Osteoblast (primary cell): ENCODE results near the gene EFR3B. TPM values are rescaled to one million over a fixed set of nuclear protein-coding genes. Genes with fewer than 3 reads are reported as not detected.

Experiments
- DNase-seq: peaks from one replicate; pipeline ENCODE4 v3.0.0; 2011; ENCODE audit warnings: low spot score, mixed read lengths; ENCODE audit not compliant: insufficient read length; ENCODE audit errors: missing footprints
- H2AFZ ChIP-seq: 2 replicates; pipeline ENCODE4 v1.6.0; 2011; ENCODE audit warnings: mild to moderate bottlenecking, low read length
- H3K27ac ChIP-seq: 2 replicates; pipeline ENCODE4 v1.5.1; 2011; ENCODE audit warnings: mild to moderate bottlenecking, low read depth, low read length, moderate library complexity
- H3K27me3 ChIP-seq: 2 replicates; pipeline ENCODE4 v1.6.0; 2012; ENCODE audit warnings: mild to moderate bottlenecking, control low read depth, inconsistent platforms, low read length, moderate library complexity; ENCODE audit not compliant: insufficient read depth
- H3K36me3 ChIP-seq: 2 replicates; pipeline ENCODE4 v1.5.1; 2011; ENCODE audit warnings: mild to moderate bottlenecking, low read length, control low read depth, moderate library complexity; ENCODE audit not compliant: insufficient read depth
- H3K4me1 ChIP-seq: 2 replicates; pipeline ENCODE4 v1.5.1; 2011; ENCODE audit warnings: mild to moderate bottlenecking, low read length, control low read depth, moderate library complexity; ENCODE audit not compliant: insufficient read depth
- H3K4me2 ChIP-seq: 2 replicates; pipeline ENCODE4 v1.6.0; 2011; ENCODE audit warnings: mild to moderate bottlenecking, low read length; ENCODE audit not compliant: insufficient read depth
- H3K4me3 ChIP-seq: fragments of 200-600 bp; sonication (generic); 3 replicates; pipeline ENCODE4 v1.5.1; 2012; ENCODE audit warnings: mild to moderate bottlenecking, low read length, inconsistent platforms; ENCODE audit not compliant: insufficient read depth
- H3K79me2 ChIP-seq: 2 replicates; pipeline ENCODE4 v1.6.0; 2012; ENCODE audit warnings: mild to moderate bottlenecking, low read length, control low read depth, inconsistent platforms; ENCODE audit not compliant: insufficient read depth
- H3K9me3 ChIP-seq: 2 replicates; pipeline ENCODE4 v1.5.1; 2011; ENCODE audit warnings: low read depth, low read length, control low read depth
- H4K20me1 ChIP-seq: 2 replicates; pipeline ENCODE4 v1.6.0; 2012; ENCODE audit warnings: mild to moderate bottlenecking, low read length, control low read depth; ENCODE audit not compliant: insufficient read depth
- CTCF ChIP-seq: IDR thresholded peaks from 2 replicates; pipeline ENCODE4 v1.5.1; 2011; ENCODE audit warnings: mild to moderate bottlenecking, low read depth, low read length, moderate library complexity; ENCODE audit errors: extremely low read depth
- total RNA-seq: library from RNA; depleted of rRNA; stranded (reverse); fragments of >200 nt; gene quantifications from 2 replicates; pipeline ENCODE4 v1.2.3, GENCODE V29; 2012

Gene EFR3B
- total RNA-seq, 1 donor = 0.72 TPM

DNA sequence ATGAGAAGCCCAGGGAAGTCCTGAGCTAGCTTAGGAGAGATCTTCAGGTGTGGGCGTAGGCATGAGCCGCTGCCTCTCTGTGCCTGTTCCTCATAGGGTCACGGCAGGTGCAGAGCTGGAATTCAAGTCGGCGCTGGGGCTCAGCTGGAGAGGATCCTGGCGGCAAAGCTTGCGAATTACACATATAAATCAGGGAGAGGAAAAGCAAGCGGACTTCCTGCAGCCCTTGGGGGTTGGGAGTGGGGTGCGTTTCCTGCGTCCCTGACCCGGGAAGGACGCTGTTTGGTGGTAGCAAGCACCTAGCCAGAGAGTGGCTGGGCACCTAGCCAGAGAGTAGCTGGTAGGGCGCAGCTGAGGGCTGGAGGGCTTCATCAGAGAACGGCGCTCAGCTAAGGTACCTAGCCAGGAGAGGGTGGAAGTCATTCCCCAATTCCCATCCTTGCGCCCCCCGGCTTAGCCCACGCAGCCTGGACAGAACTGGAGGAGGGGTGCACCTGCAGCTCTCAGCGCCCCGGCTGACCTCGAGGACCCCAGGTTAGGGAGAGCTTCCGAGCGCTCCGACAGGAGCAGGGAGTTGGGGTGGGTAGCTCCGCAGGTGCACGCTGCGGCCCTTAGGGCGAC, 459 bp upstream of the EFR3B start:
- no peaks in the 10 kb centered on the region for H3K79me2 ChIP-seq
- H2AFZ ChIP-seq = peak overlapping the region; percentile 32
- peaks cover 14% of the 10 kb centered on the region for H3K27me3 ChIP-seq
- peaks cover 22% of the 10 kb centered on the region for H3K4me1 ChIP-seq
- peak overlapping the region; percentile 80 for H3K4me2 ChIP-seq
- no peaks in the 10 kb centered on the region for H3K9me3 ChIP-seq
- H3K36me3 ChIP-seq = no peaks in the 10 kb centered on the region
- peak overlapping the region; percentile 65 for H3K4me3 ChIP-seq
- peak; percentile 89 for DNase-seq
- H3K27ac ChIP-seq = no peak overlapping the region
- TF ChIP-seq CTCF = peak; percentile 34
- H4K20me1 ChIP-seq = peaks cover 3% of the 10 kb centered on the region

GRCh38 chr2:25042321-25043240, 705 bp downstream of the EFR3B start:
- Histone ChIP-seq H3K36me3 (no peaks in the 10 kb centered on the region), H3K4me3 (peak overlapping the region; percentile 74), H3K27me3 (peaks cover 14% of the 10 kb centered on the region), H3K9me3 (no peaks in the 10 kb centered on the region), H3K4me1 (peaks cover 22% of the 10 kb centered on the region), H3K4me2 (peak overlapping the region; percentile 93), H2AFZ (peak overlapping the region; percentile 87), H4K20me1 (peaks cover 3% of the 10 kb centered on the region), H3K27ac (no peak overlapping the region), H3K79me2 (no peaks in the 10 kb centered on the region)
- TF ChIP-seq CTCF = no peak
- peak; percentile 90 for DNase-seq

DNA sequence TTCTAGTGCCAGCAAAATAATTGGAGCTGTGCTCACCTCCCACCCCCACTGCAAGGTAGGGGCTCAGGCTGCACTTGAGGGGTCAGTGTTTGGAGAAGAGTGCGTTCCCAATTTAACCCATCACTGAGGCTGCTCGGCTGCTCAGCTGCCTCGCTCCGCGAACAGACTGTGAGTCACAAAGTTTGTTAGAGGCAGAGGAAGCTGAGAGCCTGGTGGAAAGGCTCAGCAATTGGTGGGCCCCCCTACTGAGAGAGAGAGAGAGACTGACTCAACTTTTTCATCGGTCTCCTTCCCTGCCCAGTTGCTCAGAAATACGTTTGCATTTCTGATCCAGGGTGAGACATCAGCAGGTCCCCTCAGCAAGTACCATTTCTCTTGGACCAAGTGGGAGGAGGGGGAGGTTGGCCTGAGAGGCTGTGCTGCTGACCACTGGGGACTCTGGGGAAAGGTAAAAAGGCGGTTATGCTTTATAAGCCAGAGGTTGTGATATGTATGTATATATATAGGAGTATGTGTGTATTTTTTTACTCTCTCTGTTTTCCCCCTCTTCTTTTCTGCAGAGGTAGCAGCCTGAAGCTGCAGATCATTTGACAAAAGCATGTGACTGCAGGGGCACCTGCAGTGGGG, 1.5 kb downstream of the EFR3B start:
- no peaks in the 10 kb centered on the region for H3K36me3 ChIP-seq
- peaks cover 3% of the 10 kb centered on the region for H4K20me1 ChIP-seq
- peaks cover 22% of the 10 kb centered on the region for H3K4me1 ChIP-seq
- no peaks in the 10 kb centered on the region for H3K9me3 ChIP-seq
- peak overlapping the region; percentile 87 for H2AFZ ChIP-seq
- no peak for TF ChIP-seq CTCF
- peak; percentile 98 for DNase-seq
- H3K27ac ChIP-seq = no peak overlapping the region
- peaks cover 14% of the 10 kb centered on the region for H3K27me3 ChIP-seq
- H3K79me2 ChIP-seq = no peaks in the 10 kb centered on the region
- peak overlapping the region; percentile 93 for H3K4me2 ChIP-seq
- peak overlapping the region; percentile 74 for H3K4me3 ChIP-seq

DNA sequence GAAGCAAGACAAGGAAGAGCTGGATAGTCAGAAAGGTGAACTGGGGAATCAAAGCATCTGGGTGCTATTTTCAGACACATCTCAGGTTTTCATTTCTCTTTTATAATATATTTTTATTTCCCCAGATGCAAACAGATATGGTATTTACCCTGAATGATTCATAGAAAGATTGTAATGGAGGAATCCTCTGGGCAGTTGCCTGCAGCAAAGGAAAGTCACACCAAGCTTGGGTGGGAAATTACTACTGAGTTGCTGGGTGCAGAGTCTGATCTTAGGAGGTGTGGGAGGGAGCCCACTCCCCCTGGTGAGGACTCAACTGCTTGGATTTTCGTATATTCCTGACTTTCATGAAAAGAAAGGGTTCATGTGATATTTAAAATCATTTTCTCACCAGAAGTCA, 2.1 kb downstream of the EFR3B start:
- H3K4me2 ChIP-seq = no peak overlapping the region
- H3K4me3 ChIP-seq = no peak overlapping the region
- H3K27me3 ChIP-seq = peaks cover 11% of the 10 kb centered on the region
- H3K27ac ChIP-seq = no peak overlapping the region
- no peaks in the 10 kb centered on the region for H3K9me3 ChIP-seq
- DNase-seq = peak; percentile 80
- TF ChIP-seq CTCF = no peak
- H4K20me1 ChIP-seq = peaks cover 3% of the 10 kb centered on the region
- H3K4me1 ChIP-seq = peaks cover 22% of the 10 kb centered on the region
- H3K36me3 ChIP-seq = no peaks in the 10 kb centered on the region
- H2AFZ ChIP-seq = no peak overlapping the region
- H3K79me2 ChIP-seq = no peaks in the 10 kb centered on the region
